HepG2 (cell line): Measurements from ENCODE around the gene RPS17. TPM values are rescaled to one million over a fixed set of nuclear protein-coding genes. Genes with fewer than 3 reads are reported as not detected.

Source experiments
- ATAC-seq: fragments of 200-7000 bp; cut with Tn5 transposase; 3 replicates; pipeline ENCODE4 v1.9.1; 2020; ENCODE audit warnings: mild to moderate bottlenecking, moderate library complexity
- BruUV-seq: library from RNA; stranded (reverse); fragments of 400-500 nt; replicated peaks from 2 replicates; lab custom pipeline; 2021; lab: Mats Ljungman, UMichigan
- CTCF ChIA-PET: fragments of 300-600 bp; formaldehyde crosslinking; extraction: SDS; loops from one replicate; lab custom pipeline; 2021; ENCODE audit warnings: low total read pairs, inconsistent platforms, low intra/inter-chr PET ratio; lab: Yijun Ruan, JAX
- POLR2A ChIA-PET: fragments of 350-600 bp; sonication (Branson Sonifier 250); formaldehyde crosslinking; loops from one replicate; lab custom pipeline; 2020; ENCODE audit warnings: antibody characterized with exemption, inconsistent platforms; lab: Yijun Ruan, JAX
- DNase-seq: peaks from one replicate; pipeline ENCODE4 v3.0.0-alpha.2; 2015; ENCODE audit warnings: low spot score
- FAIRE-seq: peaks from 3 replicates; lab custom pipeline; 2011; peaks lifted over from hg19 to GRCh38; lab: Jason Lieb, UNC
- H2AFZ ChIP-seq: one replicate; pipeline ENCODE4 v1.6.1; 2011; ENCODE audit warnings: low read length, inconsistent platforms
- H3K27ac ChIP-seq: fragments of 300-600 bp; 3 replicates; pipeline ENCODE4 v1.8.0; 2011; ENCODE audit warnings: mixed run types, mild to moderate bottlenecking, mixed read lengths, low read length, inconsistent platforms; ENCODE audit not compliant: insufficient read depth; ENCODE audit errors: extremely low read length
- H3K27me3 ChIP-seq, 2 experiments: fragments of 200-600 bp in 1 of 2; 2 replicates in 1 of 2; 3 replicates in 1 of 2; pipeline versions ENCODE4 v1.6.0 to v1.8.0; 2011; ENCODE audit warnings: low read length in 2 of 2, mild to moderate bottlenecking in 2 of 2, moderate library complexity in 2 of 2, inconsistent platforms in 1 of 2; ENCODE audit not compliant: insufficient read depth in 2 of 2, control insufficient read depth in 1 of 2
- H3K36me3 ChIP-seq, 2 experiments: fragments of 200-600 bp in 1 of 2; replicated peaks in 1 of 2; 2 replicates in 1 of 2; 3 replicates in 1 of 2; pipeline versions ENCODE4 v1.5.1 to v1.8.0; 2011; ENCODE audit warnings: low read length in 2 of 2, inconsistent platforms in 1 of 2; ENCODE audit not compliant: insufficient read depth in 2 of 2, control insufficient read depth in 1 of 2
- H3K4me1 ChIP-seq: 2 replicates; pipeline ENCODE4 v1.5.1; 2012; ENCODE audit warnings: low read length, inconsistent platforms; ENCODE audit not compliant: insufficient read depth
- H3K4me2 ChIP-seq: 2 replicates; pipeline ENCODE4 v1.6.0; 2011; ENCODE audit warnings: low read depth, low read length, inconsistent platforms
- H3K4me3 ChIP-seq, 3 experiments: fragments of 200-600 bp in 1 of 3; sonication (generic), shearing (Covaris generic) in 1 of 3; replicated peaks in 1 of 3; 2 replicates each; pipeline ENCODE4 v1.5.1; 2011 to 2016; ENCODE audit warnings: low read length in 3 of 3, inconsistent platforms in 2 of 3, low read depth in 2 of 3, mild to moderate bottlenecking in 2 of 3, control low read depth in 1 of 3, mixed read lengths in 1 of 3; ENCODE audit not compliant: insufficient read depth in 1 of 3
- H3K79me2 ChIP-seq: one replicate; pipeline ENCODE4 v1.6.1; 2011; ENCODE audit warnings: low read length, inconsistent platforms; ENCODE audit not compliant: insufficient read depth
- H3K9ac ChIP-seq: 2 replicates; pipeline ENCODE4 v1.6.0; 2011; ENCODE audit warnings: mild to moderate bottlenecking, low read depth, low read length, inconsistent platforms; ENCODE audit not compliant: insufficient read depth
- H3K9me3 ChIP-seq: 2 replicates; pipeline ENCODE4 v1.5.1; 2012; ENCODE audit warnings: mild to moderate bottlenecking, low read length
- H4K20me1 ChIP-seq: 2 replicates; pipeline ENCODE4 v1.6.0; 2011; ENCODE audit warnings: inconsistent platforms, mild to moderate bottlenecking, low read length, moderate library complexity; ENCODE audit not compliant: insufficient read depth
- AGO2 ChIP-seq: fragments of 200-400 bp; formaldehyde crosslinking; optimal IDR thresholded peaks from 2 replicates; pipeline ENCODE3; 2017; ENCODE audit warnings: mild to moderate bottlenecking, low read depth, low read length, moderate library complexity
- ATRX ChIP-seq: sonication (generic); formaldehyde crosslinking; IDR thresholded peaks from 2 replicates; pipeline ENCODE4 v1.4.0; 2020; ENCODE audit warnings: missing genetic modification reagents, borderline replicate concordance
- DMAP1 ChIP-seq: IDR thresholded peaks from 2 replicates; pipeline ENCODE4 v1.6.1; 2016
- HOXA9 ChIP-seq: sonication (generic); formaldehyde crosslinking; IDR thresholded peaks from 2 replicates; pipeline ENCODE4 v1.8.1; 2022; ENCODE audit warnings: missing genetic modification reagents, mild to moderate bottlenecking, moderate library complexity, borderline replicate concordance
- NFIC ChIP-seq: IDR thresholded peaks from 2 replicates; pipeline ENCODE4 v1.6.1; 2012; ENCODE audit warnings: mild to moderate bottlenecking, low read length, inconsistent platforms
- PLRG1 ChIP-seq: fragments of 450-650 bp; conservative IDR thresholded peaks from 2 replicates; pipeline ENCODE4 v1.6.1; 2016
- PRDM15 ChIP-seq: sonication (generic); formaldehyde crosslinking; IDR thresholded peaks from 2 replicates; pipeline ENCODE4 v1.4.0; 2020; ENCODE audit warnings: missing genetic modification reagents
- SALL2 ChIP-seq: sonication (generic); formaldehyde crosslinking; IDR thresholded peaks from 2 replicates; pipeline ENCODE4 v1.8.1; 2023; ENCODE audit warnings: mild to moderate bottlenecking, missing genetic modification reagents, inconsistent platforms
- SMYD3 ChIP-seq: sonication (generic); formaldehyde crosslinking; IDR thresholded peaks from 2 replicates; pipeline ENCODE4 v1.8.1; 2023; ENCODE audit warnings: mild to moderate bottlenecking, missing genetic modification reagents
- TEAD2 ChIP-seq: sonication (generic); formaldehyde crosslinking; IDR thresholded peaks from 2 replicates; pipeline ENCODE4 v1.9.0; 2021; ENCODE audit warnings: missing genetic modification reagents
- ZNF24 ChIP-seq: fragments of 450-650 bp; IDR thresholded peaks from 2 replicates; pipeline ENCODE4 v1.6.1; 2017; ENCODE audit warnings: antibody characterized with exemption, mild to moderate bottlenecking
- ZNF333 ChIP-seq: sonication (generic); formaldehyde crosslinking; IDR thresholded peaks from 2 replicates; pipeline ENCODE4 v1.4.0; 2020; ENCODE audit warnings: mild to moderate bottlenecking, missing genetic modification reagents, borderline replicate concordance
- ZNF839 ChIP-seq: sonication (generic); formaldehyde crosslinking; IDR thresholded peaks from 2 replicates; pipeline ENCODE4 v1.4.0; 2020; ENCODE audit warnings: missing genetic modification reagents, mild to moderate bottlenecking, borderline replicate concordance
- WGBS: methylation state at CpG from one replicate; pipeline ENCODE4 v1.1.6; 2017; ENCODE audit warnings: low lambda C conversion rate; 5-methylcytosine and 5-hydroxymethylcytosine counted together
- in situ Hi-C: cut with HindIII; loops from 2 replicates; pipeline ENCODE4 v1.10.0; 2017; ENCODE audit warnings: low pct_unique_long_range_greater_than_20kb; ENCODE audit not compliant: extremely low pct_ligation_motif_present
- intact Hi-C: fragments of 100-400 bp; cut with micrococcal nuclease; formaldehyde crosslinking; loops from one replicate; pipeline ENCODE4 v1.10.0; 2022; ENCODE audit not compliant: unreplicated experiment
- polyA plus RNA-seq, 8 experiments: library from polyadenylated mRNA; depleted of rRNA in 3 of 8; stranded (reverse) in 7 of 8; unstranded in 1 of 8; fragments of >200 nt; fragmentation: Illumina TruSeq in 4 of 8; extraction: Trizol in 4 of 8; gene quantifications; 2 replicates each; pipeline versions ENCODE4 v1.2.1 to v1.2.3, GENCODE V29; 2011 to 2016; ENCODE audit warnings: low read depth in 4 of 8, missing spikeins in 1 of 8, mixed read lengths in 1 of 8; ENCODE audit not compliant: insufficient read depth in 1 of 8
- total RNA-seq, 5 experiments: library from RNA; depleted of rRNA; stranded (reverse); fragments of >200 nt; fragmentation: Illumina TruSeq; extraction: Trizol; gene quantifications; 2 replicates each; pipeline ENCODE4 v1.2.3, GENCODE V29; 2016; ENCODE audit warnings: low read depth in 1 of 5
- TF ChIP-seq, protein P1 (sequence below): sonication (generic); formaldehyde crosslinking; IDR thresholded peaks from 2 replicates; pipeline ENCODE4 v1.4.0; 2020; ENCODE audit warnings: missing genetic modification reagents

Gene RPS17
- total and polyA plus RNA-seq, 2 of the 13 experiments (the other 11 are each of a cell fraction or from before 2014, with no cell fraction given) = 2,570 to 5,021 TPM

DNA sequence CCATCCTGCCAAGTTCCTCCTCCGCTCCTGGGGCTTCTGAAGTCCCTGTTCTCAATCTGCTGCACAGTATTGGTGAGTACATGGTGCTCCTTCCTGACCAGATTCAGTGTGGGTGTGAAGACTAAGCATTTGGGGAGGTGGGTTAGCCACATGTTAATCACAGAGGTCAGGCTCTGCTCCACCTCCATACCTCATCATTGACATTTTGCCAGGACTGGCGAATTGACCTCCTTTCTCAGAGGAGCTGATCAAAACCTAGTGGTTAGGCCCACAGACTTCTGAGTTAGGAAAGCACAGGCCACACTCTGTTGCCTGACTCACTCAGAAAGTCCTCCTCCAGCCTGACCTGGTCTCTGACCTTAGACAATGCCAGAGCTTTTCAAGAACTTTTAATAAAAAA lies 8.4 kb upstream of the RPS17 start:
- CTCF ChIA-PET = no interaction called here
- no TSS peak for BruUV-seq
- no peak overlapping the region for H3K27ac ChIP-seq
- no peaks in the 10 kb centered on the region for H3K9me3 ChIP-seq
- no peak overlapping the region for H3K4me3 ChIP-seq
- POLR2A ChIA-PET = no interaction called here
- DNase-seq (no peak), FAIRE-seq (no peak), ATAC-seq (no peak)
- WGBS = 0% methylated on average over 1 of the region's 2 CpGs
- in situ Hi-C loops (loop anchor here (10.0 kb wide), 1 partner anchor 466 kb away; the partner anchor contains the start of gene C15orf40), intact Hi-C loops (no loop called here)
- TF ChIP-seq SMYD3 (CRISPR knock-in tag) (no peak), ZNF839 (CRISPR knock-in tag) (no peak), HOXA9 (no peak), AGO2 (no peak), ZNF333 (no peak), ZNF24 (no peak), DMAP1 (CRISPR knock-in tag) (no peak), SALL2 (CRISPR knock-in tag) (no peak), ATRX (no peak), PRDM15 (no peak), NFIC (no peak), PLRG1 (no peak), TEAD2 (CRISPR knock-in tag) (no peak)
- TF ChIP-seq, protein P1, sequence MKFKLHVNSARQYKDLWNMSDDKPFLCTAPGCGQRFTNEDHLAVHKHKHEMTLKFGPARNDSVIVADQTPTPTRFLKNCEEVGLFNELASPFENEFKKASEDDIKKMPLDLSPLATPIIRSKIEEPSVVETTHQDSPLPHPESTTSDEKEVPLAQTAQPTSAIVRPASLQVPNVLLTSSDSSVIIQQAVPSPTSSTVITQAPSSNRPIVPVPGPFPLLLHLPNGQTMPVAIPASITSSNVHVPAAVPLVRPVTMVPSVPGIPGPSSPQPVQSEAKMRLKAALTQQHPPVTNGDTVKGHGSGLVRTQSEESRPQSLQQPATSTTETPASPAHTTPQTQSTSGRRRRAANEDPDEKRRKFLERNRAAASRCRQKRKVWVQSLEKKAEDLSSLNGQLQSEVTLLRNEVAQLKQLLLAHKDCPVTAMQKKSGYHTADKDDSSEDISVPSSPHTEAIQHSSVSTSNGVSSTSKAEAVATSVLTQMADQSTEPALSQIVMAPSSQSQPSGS = no peak
- no peaks in the 10 kb centered on the region for H3K79me2 ChIP-seq
- no peaks in the 10 kb centered on the region for H3K4me1 ChIP-seq
- no peaks in the 10 kb centered on the region for H4K20me1 ChIP-seq
- no peak overlapping the region for H3K9ac ChIP-seq
- H3K4me2 ChIP-seq = no peak overlapping the region
- no peaks in the 10 kb centered on the region for H3K36me3 ChIP-seq
- H3K27me3 ChIP-seq = peaks cover 1 to 7% of the 10 kb centered on the region in 2 experiments; a peak in 4 of 5 replicates
- H2AFZ ChIP-seq = no peak overlapping the region
